BE2C (cell line): Measurements from ENCODE around the gene RIC1.
A peak's percentile ranks its signal among the peaks of the same experiment; 100 is the strongest.
"Not testable (repeated sequence)": the region's sequence is repeated elsewhere in the genome, so short reads cannot be mapped to it uniquely, and the experiment has no call there.

Experiments
- DNase-seq: peaks from one replicate; pipeline ENCODE4 v3.0.0-alpha.2; 2020
- H3K27me3 ChIP-seq: fragments of 250-450 bp; sonication (Bioruptor Pico); 2 replicates; pipeline ENCODE4 v1.5.1; 2020; ENCODE audit warnings: mild to moderate bottlenecking
- H3K36me3 ChIP-seq: fragments of 250-450 bp; sonication (Bioruptor Pico); 2 replicates; pipeline ENCODE4 v1.5.1; 2020; ENCODE audit warnings: mild to moderate bottlenecking
- H3K4me1 ChIP-seq: fragments of 250-450 bp; sonication (Bioruptor Pico); 2 replicates; pipeline ENCODE4 v1.5.1; 2020
- H3K4me3 ChIP-seq: 2 replicates; pipeline ENCODE4 v1.5.1; 2011; ENCODE audit warnings: low read depth, low read length
- H3K9me3 ChIP-seq: fragments of 250-450 bp; sonication (Bioruptor Pico); 2 replicates; pipeline ENCODE4 v1.5.1; 2020
- TF ChIP-seq, protein P1 (sequence below): IDR thresholded peaks from 2 replicates; pipeline ENCODE4 v1.5.1; 2012; ENCODE audit warnings: mild to moderate bottlenecking, low read depth, low read length

RIC1 gene

DNA sequence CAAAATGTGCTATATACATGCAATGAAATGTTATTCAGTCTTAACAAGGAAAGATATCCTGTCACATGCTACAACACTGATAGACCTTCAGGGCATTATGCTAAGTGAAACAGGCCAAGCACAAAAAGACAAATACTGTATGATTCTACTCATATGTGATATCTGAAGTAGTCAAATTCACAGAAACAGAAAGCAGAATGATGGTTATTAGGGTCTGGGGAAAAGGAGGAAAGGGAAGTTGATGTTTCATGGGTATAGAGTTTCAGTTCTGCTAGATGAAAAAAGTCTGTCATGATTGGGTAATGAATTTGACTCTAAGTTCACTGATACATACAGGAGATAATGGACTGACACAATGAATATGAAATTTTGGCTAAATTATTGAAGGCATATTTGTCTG, 11.2 kb upstream of the RIC1 start:
- Histone ChIP-seq H3K36me3 (no peaks in the 10 kb centered on the region), H3K9me3 (no peaks in the 10 kb centered on the region), H3K4me3 (no peak overlapping the region), H3K4me1 (no peaks in the 10 kb centered on the region), H3K27me3 (no peaks in the 10 kb centered on the region)
- TF ChIP-seq, protein P1, sequence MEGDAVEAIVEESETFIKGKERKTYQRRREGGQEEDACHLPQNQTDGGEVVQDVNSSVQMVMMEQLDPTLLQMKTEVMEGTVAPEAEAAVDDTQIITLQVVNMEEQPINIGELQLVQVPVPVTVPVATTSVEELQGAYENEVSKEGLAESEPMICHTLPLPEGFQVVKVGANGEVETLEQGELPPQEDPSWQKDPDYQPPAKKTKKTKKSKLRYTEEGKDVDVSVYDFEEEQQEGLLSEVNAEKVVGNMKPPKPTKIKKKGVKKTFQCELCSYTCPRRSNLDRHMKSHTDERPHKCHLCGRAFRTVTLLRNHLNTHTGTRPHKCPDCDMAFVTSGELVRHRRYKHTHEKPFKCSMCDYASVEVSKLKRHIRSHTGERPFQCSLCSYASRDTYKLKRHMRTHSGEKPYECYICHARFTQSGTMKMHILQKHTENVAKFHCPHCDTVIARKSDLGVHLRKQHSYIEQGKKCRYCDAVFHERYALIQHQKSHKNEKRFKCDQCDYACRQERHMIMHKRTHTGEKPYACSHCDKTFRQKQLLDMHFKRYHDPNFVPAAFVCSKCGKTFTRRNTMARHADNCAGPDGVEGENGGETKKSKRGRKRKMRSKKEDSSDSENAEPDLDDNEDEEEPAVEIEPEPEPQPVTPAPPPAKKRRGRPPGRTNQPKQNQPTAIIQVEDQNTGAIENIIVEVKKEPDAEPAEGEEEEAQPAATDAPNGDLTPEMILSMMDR: no peak
- DNase-seq: no peak

DNA sequence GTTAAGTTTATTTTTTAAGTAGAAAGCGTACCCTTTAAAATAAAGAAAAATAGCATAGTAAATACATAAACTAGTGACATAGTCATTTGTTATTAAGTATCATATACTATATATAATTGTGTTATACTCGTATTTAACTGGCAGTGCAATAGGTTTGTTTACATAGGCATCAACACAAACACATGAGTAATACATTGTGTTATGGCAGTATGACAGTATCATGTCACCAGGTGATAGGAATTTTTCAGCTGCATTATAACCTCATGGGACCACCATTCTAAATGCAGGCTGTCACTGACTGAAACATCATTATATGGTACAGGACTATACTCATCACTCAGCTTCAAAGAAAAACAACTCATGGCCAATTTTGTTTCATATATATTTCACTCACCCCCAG, 8.4 kb upstream of the RIC1 start:
- no peak overlapping the region for H3K4me3 ChIP-seq
- no peaks in the 10 kb centered on the region for H3K9me3 ChIP-seq
- no peaks in the 10 kb centered on the region for H3K36me3 ChIP-seq
- no peak for DNase-seq
- H3K4me1 ChIP-seq: no peaks in the 10 kb centered on the region
- no peaks in the 10 kb centered on the region for H3K27me3 ChIP-seq
- TF ChIP-seq, protein P1: no peak

DNA sequence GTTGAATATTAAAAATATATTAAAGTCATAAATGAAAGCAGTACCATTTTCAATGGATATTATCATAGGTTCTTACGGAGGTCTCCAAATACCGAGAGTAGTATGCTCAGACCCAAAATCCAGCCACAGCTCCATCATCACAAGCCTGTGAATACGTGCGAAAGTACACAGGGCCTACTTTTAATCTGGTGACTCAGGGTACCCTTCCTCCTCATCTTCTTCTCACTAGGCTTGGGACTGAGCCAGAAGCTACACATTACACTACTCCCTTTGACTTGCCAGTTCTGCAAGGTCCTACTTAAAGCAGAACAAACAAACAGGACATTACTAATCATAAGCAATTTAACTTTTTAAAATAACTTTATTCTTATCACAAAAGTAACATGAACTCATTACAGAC, 7.6 kb upstream of the RIC1 start:
- no peak for DNase-seq
- H3K4me1 ChIP-seq: no peaks in the 10 kb centered on the region
- no peaks in the 10 kb centered on the region for H3K36me3 ChIP-seq
- no peaks in the 10 kb centered on the region for H3K27me3 ChIP-seq
- H3K9me3 ChIP-seq: no peaks in the 10 kb centered on the region
- TF ChIP-seq, protein P1: no peak
- no peak overlapping the region for H3K4me3 ChIP-seq

DNA sequence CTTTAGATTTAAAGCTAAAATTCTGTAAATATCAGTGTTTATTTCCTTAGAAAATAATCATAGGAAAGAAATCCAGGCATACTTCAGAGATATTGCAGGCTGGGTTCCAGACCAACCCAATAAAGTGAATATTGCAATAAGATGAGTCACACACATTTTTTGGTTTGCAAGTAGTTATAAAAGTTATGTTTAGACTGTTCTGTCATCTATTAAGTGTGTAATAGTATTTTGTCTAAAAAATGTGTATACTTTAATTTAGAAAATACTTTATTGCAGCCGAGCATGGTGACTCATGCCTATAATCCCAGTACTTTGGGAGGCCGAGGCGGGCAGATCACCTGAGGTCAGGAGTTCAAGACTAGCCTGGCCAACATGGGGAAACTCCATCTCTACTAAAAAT, 6.9 kb upstream of the RIC1 start:
- TF ChIP-seq, protein P1: no peak
- no peak for DNase-seq
- no peaks in the 10 kb centered on the region for H3K4me1 ChIP-seq

DNA sequence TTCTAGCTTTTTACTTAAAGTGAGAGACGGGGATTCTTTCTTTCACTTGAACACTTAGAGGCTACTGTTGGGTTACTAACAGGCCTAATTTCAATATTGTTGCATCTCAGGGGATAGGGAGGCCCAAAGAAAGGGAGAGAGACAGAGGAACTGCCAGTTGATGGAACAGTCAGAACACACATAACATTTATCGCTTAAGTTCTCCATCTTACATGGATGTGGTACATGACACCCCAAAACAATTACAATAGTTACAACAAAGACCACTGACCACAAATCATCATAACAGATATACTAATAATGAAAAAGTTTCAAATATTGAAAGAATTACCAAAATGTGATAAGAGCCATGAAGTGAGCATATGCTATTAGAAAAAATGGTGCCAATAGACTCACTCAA, 4.3 kb upstream of the RIC1 start:
- H3K9me3 ChIP-seq: no peaks in the 10 kb centered on the region
- H3K27me3 ChIP-seq: no peaks in the 10 kb centered on the region
- H3K36me3 ChIP-seq: no peaks in the 10 kb centered on the region
- H3K4me3 ChIP-seq: no peak overlapping the region
- no peak for DNase-seq
- TF ChIP-seq, protein P1: no peak
- H3K4me1 ChIP-seq: no peaks in the 10 kb centered on the region

More for the DNA sequence above, 6.9 kb upstream of the RIC1 start:
- Histone ChIP-seq H3K4me3 (no peak overlapping the region), H3K36me3 (no peaks in the 10 kb centered on the region), H3K9me3 (no peaks in the 10 kb centered on the region), H3K27me3 (no peaks in the 10 kb centered on the region)

DNA sequence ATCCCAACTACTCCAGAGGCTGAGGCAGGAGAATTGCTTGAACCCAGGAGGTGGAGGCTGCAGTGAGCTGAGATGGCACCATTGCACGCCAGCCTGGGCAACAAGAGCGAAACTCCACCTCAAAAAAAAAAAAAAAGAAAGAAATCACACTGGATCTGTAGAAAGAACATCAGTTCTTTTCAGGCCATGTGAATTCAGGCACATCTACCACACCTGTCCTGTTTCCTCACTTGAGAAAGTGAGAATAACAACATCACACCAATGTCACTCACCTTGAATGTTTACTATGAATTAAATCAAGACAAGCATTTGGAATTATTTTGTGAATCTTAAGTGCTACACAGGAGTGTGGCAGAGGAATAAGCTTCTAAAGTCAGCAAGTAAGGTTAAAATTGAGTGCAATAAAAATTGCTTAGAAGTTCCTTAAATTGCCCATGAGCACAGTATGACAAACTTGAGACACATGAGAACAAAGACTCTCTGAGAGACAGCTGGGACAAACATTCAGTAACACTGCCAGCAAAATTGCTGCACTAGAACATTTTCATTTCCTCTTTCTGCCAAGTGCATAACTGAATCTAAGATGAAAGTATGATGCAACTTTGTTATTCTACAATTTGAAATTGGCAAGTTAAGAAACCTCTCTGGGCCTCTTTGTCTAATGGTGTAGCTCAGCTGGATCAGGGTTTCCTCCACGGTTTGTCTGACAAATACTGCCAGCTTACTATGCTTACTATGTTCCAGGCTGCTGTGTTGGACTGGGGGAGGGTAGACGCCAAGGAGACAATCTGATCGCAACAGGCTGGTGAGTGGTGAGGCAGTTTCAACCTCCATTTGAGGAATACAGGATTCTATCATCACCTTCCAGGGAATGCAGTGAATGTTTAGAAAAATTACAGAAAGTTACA, 1.9 kb upstream of the RIC1 start:
- 0 out of 2 replicates have a peak, but pooled peaks cover 3% of the 10 kb centered on the region for H3K4me1 ChIP-seq
- no peaks in the 10 kb centered on the region for H3K27me3 ChIP-seq
- TF ChIP-seq, protein P1: no peak
- H3K4me3 ChIP-seq: peak overlapping the region; percentile 8
- H3K36me3 ChIP-seq: no peaks in the 10 kb centered on the region
- peak; percentile 35 for DNase-seq
- no peaks in the 10 kb centered on the region for H3K9me3 ChIP-seq

DNA sequence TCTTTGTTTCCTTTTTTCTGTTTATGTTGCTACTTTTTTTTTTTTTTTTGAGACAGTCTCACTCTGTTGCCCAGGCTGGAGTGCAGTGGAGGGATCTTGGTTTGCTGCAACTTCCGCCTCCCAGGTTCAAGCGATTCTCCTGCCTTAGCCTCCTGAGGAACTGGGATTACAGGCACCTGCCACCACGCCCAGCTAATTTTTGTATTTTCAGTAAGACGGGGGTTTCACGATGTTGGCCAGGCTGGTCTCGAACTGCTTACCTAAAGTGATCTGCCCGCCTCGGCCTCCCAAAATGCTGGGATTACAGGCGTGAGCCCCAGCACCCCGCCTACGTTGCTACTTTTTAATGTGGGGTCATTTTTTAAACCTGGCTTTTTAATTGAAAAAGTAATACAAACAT, 1.2 kb upstream of the RIC1 start:
- H3K4me1 ChIP-seq, H3K9me3 ChIP-seq, H3K36me3 ChIP-seq, DNase-seq, H3K27me3 ChIP-seq: not testable (repeated sequence)
- peak overlapping the region; percentile 70 for H3K4me3 ChIP-seq
